NK-92 (cell line): ENCODE data around the gene DENND5A.
"Not testable (repeated sequence)": the region's sequence is repeated elsewhere in the genome, so short reads cannot be mapped to it uniquely, and the experiment has no call there.

ENCODE experiments used
- DNase-seq: peaks from one replicate; lab custom pipeline; 2025; ENCODE audit not compliant: unreplicated experiment; lab: John Stamatoyannopoulos, UW

Gene DENND5A

DNA sequence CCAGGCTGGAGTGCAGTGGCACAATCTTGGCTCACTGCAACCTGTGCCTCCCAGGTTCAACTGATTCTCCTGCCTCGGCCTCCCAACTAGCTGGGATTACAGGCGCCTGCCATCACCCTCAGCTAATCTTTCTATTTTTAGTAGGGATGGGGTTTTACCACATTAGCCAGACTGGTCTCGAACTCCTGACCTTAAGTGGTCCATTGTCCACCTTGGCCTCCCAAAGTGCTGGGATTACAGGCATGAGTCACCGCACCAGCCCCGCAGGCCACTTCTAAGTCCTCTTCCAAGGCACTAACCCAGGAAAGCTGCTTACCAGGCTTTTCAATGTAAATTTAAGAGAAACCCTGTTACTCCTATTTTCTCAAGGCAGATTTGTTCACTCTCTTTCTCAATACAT, 50.4 kb downstream of the DENND5A start:
- DNase-seq: no peak

GRCh38 chr11:9211322-9211721, 53.8 kb downstream of the DENND5A start:
- no peak for DNase-seq

- no peak for DNase-seq
Observed at GRCh38 chr11:9210922-9211320, 54.2 kb downstream of the DENND5A start.

DNA sequence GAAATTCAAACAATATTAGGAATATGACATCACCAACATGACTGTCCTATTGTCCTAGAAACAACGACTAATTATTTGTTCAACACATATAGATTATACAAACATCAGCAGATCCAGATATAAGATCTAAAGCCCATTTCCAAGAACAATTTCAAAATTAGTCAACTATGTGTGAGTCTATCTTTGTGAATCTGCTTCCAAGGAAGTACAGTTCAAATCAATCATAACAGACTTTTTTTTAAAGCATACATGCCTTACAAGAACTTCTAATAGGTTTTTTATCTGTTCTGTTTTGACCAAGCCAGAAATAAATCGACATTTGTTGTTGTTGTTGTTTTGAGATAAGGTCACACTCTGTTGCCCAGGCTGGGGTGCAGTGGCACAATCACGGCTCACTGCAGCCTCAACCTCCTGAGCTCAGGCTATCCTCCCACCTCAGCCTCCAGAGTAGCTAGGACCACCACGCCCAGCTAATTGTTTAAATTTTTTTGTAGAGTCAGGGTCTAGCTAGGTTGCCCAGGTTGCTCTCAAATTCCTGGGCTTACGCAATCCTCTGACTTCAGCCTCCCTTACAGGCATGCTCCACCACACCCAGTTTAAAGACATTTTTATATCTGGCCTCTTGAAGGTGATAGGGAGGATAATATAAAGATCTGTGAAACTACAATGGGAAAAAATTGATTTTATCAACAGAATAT, 54.8 kb downstream of the DENND5A start:
- no peak for DNase-seq

GRCh38 chr11:9209604-9210003, 55.5 kb downstream of the DENND5A start:
- DNase-seq: not testable (repeated sequence)

GRCh38 chr11:9208726-9209501, 56.2 kb downstream of the DENND5A start:
- no peak for DNase-seq

DNA sequence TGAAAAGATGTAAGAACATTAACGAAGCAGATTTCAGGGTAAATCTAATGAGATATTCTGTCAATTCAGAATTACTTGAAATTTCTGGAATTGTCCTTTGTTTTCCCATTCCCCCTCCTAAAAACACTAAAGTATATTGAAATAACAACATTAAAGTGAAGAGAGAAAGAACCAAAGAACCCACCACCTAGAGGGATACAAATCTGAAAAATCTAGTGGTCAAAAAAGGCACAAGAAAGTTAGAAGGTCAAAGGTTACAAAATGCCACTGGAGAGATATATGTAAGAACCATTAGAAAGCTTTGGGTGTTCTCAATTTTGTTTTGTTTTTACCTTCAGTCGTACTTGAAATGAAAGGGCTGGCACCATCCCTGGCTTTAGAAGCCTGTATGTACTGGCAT, 57.9 kb downstream of the DENND5A start:
- no peak for DNase-seq

- no peak for DNase-seq
Observed at GRCh38 chr11:9206496-9206895, 58.7 kb downstream of the DENND5A start.

- no peak for DNase-seq
Observed at GRCh38 chr11:9203691-9204311, 61.3 kb downstream of the DENND5A start.

DNA sequence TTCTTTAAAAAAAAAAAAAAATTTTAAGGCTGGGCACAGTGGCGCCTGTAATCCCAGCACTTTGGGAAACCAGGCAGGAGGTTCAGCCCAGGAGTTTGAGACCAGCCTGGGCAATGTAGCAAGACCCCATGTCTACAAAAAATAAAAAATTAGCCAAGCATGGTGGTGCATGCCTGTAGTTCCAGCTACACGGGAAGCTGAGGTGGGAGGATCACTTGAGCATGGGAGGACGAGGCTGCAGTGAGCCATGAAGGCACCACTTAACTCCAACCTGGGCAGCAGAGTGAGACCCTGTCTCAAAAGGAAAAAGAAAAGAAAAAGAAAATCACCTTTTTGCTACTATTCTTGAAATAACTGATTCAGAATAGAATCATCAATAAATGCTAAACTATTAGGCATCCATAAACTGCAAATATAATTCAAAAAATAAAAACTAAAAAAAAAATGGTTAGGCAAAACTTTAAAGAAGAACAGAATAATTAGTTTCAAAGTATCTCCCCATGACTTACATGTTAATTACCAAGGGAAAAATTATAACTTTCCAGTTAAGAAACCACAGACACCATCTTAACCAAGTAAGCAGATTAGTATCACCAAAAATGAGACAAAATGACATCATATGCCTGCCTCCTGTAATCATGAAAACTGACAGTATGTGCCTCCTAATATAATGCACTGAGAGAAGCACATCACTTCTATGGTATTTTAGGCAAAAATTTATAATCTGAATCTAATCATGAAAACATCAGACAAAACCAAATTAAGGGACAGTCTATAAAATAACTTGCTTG, 63.6 kb downstream of the DENND5A start:
- DNase-seq: no peak

- no peak for DNase-seq
Observed at GRCh38 chr11:9200471-9200870, 64.7 kb downstream of the DENND5A start.

DNA sequence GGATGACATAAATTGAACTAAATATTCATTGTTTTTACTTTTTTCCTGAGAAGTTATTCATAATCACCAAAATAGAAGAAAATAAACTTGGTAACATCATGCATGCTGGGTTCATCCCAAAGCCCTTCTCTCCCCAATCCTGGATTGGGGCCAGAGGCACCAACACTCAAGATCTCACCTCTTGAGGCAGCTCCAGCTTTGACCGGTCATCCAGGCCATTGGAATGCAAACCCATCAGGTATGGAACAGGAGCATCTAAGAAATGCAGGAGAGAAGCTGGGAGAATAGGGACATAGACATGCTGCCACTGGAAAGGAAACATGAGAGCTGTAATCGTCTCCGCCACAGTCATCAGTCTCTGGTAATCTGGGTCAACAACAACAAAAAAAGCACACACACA, 71.8 kb downstream of the DENND5A start:
- DNase-seq: no peak

- DNase-seq: no peak
Observed at GRCh38 chr11:9192561-9192960, 72.6 kb downstream of the DENND5A start.

DNA sequence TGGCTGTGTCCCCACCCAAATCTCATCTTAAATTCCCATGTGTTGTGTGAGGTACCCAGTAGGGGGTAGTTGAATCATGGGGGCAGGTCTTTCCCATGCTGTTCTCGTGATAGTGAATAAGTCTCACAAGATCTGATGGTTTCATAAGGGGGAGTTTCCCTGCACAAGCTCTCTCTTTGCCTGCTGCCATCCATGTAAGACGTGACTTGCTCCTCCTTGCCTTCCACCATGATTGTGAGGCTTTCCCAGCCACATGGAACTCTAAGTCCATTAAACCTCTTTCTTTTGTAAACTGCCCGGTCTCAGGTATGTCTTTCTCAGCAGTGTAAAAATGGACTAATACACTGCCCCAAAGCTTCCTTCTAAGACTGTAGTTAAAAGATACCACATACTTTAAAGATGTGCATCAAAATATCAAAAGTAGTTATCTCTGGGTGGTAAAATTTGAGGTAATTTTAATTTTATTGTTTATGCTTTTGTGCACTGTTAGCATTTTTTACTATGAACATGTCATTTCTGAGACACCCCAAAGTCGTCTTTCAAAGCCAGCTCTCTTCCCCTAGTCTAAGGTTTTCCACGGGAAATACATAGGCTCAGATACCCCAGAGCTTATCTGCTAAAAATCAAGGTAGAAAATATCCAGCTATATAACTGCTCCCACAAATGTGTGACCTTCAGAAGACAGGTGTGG, 74.7 kb downstream of the DENND5A start:
- DNase-seq: not testable (repeated sequence)

DNA sequence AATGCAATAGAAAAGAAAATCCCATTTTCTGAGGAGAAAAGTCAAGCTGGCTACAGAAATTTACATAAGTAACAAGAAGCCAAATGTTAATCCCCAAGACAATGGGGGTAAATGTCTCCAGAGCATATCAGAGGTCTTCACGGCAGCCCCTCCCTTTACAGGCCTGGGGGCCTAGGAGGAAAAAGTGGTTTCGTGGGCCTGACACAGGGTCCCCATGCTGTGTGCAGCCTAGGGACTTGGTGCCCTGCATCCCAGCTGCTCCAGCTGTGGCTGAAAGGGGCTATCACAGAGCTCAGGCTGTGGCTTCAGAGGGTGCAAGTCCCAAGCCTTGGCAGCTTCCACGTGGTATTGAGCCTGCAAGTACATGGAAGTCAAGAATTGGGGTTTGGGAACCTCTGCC, 76.3 kb downstream of the DENND5A start:
- not testable (repeated sequence) for DNase-seq

GRCh38 chr11:9187616-9188015, 77.5 kb downstream of the DENND5A start:
- no peak for DNase-seq

- DNase-seq: no peak
Observed at GRCh38 chr11:9184516-9184915, 80.6 kb downstream of the DENND5A start.

- no peak for DNase-seq
Observed at GRCh38 chr11:9182180-9182871, 82.8 kb downstream of the DENND5A start.

GRCh38 chr11:9180784-9181183, 84.4 kb downstream of the DENND5A start:
- DNase-seq: no peak

DNA sequence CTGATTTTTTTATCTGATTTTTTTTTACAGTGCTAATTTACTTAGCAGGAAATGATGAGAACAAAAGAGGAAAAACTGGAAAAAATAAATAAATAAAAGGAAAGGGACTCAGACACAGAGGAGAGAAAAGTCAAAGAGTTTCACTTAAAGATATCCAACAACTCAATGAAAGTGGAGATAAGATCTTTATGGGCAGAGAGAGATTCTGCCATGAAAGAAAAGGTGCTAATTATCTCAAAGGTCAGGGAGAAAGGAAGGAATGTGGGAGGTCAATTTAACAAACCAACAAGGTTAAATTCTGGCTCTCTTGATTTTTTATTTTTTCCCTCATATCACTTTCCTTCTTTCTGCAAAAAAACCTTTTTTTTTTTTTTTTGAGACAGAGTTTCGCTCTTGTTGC, 86.0 kb downstream of the DENND5A start:
- DNase-seq: no peak
